HCT116 (cell line): ENCODE data around the gene IRAK4.

Experiments used
- EZH2phosphoT487 ChIP-seq: fragments of 200-600 bp; IDR thresholded peaks from 2 replicates; pipeline ENCODE4 v1.6.1; 2018; ENCODE audit warnings: antibody characterized with exemption, borderline replicate concordance
- JUND ChIP-seq: IDR thresholded peaks from 2 replicates; pipeline ENCODE4 v1.6.1; 2012
- POLR2AphosphoS5 ChIP-seq: IDR thresholded peaks from 2 replicates; pipeline ENCODE4 v1.6.1; 2011; ENCODE audit warnings: mild to moderate bottlenecking, low read depth, low read length, moderate library complexity
- ZBTB33 ChIP-seq: IDR thresholded peaks from 2 replicates; pipeline ENCODE4 v1.6.1; 2011; ENCODE audit warnings: mild to moderate bottlenecking, low read length, moderate library complexity; ENCODE audit not compliant: insufficient replicate concordance; ENCODE audit errors: extremely low read depth
- TF ChIP-seq, protein P1 (sequence below), 3 experiments: fragments of 200-600 bp in 1 of 3; sonication (generic) in 1 of 3; IDR thresholded peaks in 2 of 3; conservative IDR thresholded peaks in 1 of 3; 2 replicates each; pipeline ENCODE4 v1.5.1; 2012 to 2017; ENCODE audit warnings: low read depth in 2 of 3, low read length in 2 of 3, antibody characterized with exemption in 1 of 3, borderline replicate concordance in 1 of 3, control low read depth in 1 of 3, mild to moderate bottlenecking in 1 of 3, mixed read lengths in 1 of 3, mixed run types in 1 of 3, moderate library complexity in 1 of 3; ENCODE audit not compliant: insufficient read depth in 1 of 3

DNA sequence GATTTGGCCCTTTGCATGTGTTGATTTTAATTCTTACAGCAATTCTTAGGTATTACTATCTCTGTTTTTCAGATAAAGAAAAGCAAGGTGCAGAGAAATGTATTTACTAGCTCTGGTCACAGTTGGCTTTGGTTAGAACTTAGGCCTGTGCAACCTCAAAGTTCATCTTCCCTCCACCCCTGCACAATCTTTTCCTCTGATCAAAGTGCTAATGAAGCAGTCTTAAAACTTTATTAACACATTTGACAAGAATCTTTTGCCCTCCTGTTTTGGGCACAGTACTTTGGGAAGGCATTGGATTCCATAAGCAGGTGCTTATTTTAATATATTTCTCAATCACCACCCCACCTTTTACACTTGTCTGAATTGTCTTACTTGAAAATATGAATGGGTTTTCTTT, 2.7 kb downstream of the IRAK4 start:
- TF ChIP-seq POLR2AphosphoS5 (no peak), EZH2phosphoT487 (no peak), JUND (no peak), ZBTB33 (no peak)
- TF ChIP-seq, protein P1, sequence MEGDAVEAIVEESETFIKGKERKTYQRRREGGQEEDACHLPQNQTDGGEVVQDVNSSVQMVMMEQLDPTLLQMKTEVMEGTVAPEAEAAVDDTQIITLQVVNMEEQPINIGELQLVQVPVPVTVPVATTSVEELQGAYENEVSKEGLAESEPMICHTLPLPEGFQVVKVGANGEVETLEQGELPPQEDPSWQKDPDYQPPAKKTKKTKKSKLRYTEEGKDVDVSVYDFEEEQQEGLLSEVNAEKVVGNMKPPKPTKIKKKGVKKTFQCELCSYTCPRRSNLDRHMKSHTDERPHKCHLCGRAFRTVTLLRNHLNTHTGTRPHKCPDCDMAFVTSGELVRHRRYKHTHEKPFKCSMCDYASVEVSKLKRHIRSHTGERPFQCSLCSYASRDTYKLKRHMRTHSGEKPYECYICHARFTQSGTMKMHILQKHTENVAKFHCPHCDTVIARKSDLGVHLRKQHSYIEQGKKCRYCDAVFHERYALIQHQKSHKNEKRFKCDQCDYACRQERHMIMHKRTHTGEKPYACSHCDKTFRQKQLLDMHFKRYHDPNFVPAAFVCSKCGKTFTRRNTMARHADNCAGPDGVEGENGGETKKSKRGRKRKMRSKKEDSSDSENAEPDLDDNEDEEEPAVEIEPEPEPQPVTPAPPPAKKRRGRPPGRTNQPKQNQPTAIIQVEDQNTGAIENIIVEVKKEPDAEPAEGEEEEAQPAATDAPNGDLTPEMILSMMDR (IDR thresholded peaks at IDR 0.05 in 2 of 3, conservative IDR thresholded peaks at IDR 0.05 in 1 of 3; ENCODE audit: borderline replicate concordance in 1 of 3, insufficient read depth in 1 of 3, low read depth in 2 of 3, low read length in 2 of 3), result no peak
